Skin epidermis (tissue), 12 donors: ENCODE measurements around the gene SPN.
A peak's percentile ranks its signal among the peaks of the same experiment; 100 is the strongest.
"Not testable (repeated sequence)": the region's sequence is repeated elsewhere in the genome, so short reads cannot be mapped to it uniquely, and the experiment has no call there.

Source experiments
- H3K27ac ChIP-seq, 21 experiments: fragments of 200-600 bp; sonication (generic) in 11 of 21; one replicate each; pipeline ENCODE4 v1.5.0; 2020; ENCODE audit warnings: mild to moderate bottlenecking in 3 of 21, inconsistent platforms in 2 of 21, moderate library complexity in 2 of 21
- H3K4me3 ChIP-seq, 7 experiments: fragments of 200-600 bp; sonication (generic) in 2 of 7; one replicate each; pipeline ENCODE4 v1.5.0; 2020; ENCODE audit warnings: inconsistent platforms in 2 of 7, mild to moderate bottlenecking in 2 of 7, moderate library complexity in 1 of 7

Gene SPN

DNA sequence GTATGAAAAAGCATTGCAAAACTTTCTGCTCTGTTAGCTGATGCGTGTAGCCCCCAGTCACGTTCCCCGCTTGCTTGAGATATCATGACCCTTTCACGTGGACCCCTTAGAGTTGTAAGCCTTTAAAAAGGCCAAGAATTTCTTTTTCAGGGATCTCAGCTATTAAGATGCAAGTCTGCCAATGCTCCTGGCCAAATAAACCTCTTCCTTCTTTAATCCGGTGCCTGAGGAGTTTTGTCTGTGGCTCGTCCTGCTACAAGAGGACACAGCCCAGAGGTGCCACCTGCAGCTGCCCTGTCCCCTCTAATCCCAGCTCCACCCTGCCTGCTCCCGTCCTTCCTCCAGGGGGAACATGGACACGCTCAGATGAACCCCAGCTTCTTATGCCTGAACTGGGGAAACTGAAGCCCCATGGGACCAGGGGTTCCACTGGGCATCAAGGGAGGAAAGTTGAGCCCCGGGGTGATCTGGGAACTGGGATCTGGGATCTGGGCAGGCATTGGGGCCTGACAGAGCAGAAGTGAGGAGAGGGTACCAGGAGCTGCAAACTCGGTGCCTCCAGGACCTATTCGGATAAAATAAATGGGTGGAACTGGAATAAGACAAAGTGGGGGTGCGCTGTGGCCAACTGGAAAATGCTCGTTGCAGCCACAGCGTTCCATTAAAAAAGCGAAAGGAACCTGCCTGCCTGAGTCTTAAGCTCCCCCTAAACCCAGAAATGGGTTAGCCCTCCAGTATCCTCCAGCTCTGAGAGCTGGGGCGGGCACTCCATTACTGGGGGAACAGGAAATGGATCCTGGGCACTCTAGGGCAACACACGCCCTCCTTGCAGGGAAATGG, 35.7 kb downstream of the SPN start:
- Histone ChIP-seq H3K4me3 (no peak overlapping the region), H3K27ac (no peak overlapping the region)

DNA sequence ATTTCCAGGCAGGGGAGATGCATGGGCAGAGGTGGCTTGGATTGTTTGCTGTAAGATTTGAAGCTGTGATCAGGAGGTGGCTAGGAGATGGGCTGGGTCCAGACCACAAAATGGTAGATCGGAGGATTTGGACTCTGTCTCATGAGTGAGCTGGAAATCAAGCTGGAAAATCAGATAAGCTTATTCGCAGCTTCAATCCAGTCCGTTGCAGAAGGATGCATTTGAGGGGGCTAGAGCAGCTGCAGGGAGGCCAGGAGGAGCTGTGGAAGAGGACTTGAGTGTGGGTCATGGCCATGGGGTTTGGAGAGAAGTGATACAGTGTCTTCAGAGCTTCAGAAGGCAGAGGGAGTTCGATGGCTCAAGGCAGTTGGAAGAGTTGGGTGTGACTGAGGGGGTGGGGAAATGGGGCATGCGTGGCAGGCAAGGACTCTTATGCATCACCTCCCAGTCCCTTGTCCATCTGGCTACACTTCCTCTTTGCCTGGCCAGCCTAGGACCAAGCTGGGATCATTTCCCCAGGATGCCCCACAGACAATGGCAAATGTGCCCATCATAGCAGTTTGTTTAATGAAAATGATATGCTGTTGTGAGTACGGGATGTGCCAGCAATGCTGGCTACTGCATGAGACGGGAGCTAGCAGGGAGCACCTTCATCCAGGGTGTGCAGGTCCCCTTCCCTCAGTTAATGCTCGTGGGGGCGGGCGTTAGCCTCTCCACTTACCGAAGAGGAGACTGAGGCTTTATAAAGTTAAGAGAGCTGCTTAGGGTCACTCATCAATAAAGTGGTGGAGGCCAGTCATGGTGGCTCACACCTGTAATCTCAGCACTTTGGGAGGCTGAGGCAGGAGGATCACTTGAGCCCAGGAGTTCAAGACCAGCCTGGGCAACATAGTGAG, 36.5 kb downstream of the SPN start:
- no peak overlapping the region for H3K27ac ChIP-seq
- no peak overlapping the region for H3K4me3 ChIP-seq

DNA sequence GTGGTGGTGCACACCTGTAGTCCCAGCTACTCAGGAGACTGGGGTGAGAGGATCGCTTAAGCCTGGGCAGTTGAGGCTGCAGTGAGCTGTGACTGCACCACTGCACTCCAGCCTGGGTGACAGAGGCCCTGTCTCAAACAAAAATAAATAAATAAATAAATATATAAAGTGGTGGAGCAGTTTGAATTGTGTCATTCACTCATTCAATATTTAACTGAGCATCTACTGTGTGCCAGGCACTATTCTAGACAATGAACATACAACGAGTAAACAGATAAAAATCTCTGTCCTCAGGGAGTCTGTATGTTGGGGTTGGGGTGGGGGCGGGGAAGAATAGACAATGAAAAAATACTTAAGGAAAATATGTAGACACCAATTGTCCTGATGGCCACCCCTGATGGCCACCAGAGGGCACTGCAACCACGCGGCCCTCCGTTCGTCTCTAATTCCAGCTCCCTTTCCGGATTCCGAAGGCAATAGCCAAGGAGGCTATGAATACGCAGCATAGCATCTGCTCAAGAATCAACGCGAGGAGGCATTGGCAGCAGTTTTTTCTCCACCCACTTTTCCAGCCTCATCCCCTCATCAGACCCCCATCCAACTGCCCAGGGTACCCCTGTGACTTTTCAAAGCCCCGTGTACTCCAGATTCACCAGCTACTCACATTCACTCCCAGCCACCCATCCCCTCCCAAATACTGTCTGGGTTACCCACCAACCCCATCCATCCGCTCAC, 37.4 kb downstream of the SPN start:
- no peak overlapping the region for H3K27ac ChIP-seq
- no peak overlapping the region for H3K4me3 ChIP-seq

DNA sequence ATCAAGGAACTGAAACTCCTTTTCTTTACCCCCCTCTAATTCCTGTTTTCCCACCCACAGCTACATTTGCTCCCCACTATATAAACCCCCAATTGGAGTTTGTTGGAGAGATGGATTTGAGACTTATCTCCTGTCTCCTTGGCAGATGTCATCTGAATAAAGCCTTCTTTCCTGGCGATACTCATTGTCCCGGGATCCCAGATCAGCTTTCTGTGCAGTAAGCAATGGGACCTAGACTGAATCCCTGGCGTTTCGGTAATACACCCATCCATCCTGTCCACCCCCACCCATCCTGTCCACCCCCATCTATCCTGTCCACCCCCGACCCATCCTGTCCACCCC, 38.1 kb downstream of the SPN start:
- H3K4me3 ChIP-seq = no peak overlapping the region
- peak overlapping the region in 5 of 21 experiments; percentile 34 to 78 (median 63) for H3K27ac ChIP-seq

DNA sequence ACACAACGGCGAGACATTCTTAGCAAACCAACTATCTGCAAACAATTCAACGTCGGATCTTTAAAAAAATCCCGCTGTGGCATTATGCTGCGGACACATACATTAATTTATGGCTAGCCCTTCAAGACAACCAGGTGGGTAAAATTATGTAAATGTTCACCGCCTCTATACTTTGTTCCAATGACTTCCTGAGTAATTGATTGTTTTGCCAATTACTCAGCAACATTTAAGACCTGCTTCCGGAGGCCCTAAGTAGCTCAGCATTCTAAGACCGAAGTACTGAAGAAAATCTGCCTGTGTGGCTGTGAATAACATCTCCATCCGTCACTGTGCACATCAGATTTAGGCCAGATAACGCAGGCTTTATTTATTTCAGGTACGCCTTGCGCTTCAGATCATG, 39.2 kb downstream of the SPN start:
- Histone ChIP-seq H3K4me3 (no peak overlapping the region), H3K27ac (peak overlapping the region in 9 of 21 experiments; percentile 8 to 78 (median 51))

DNA sequence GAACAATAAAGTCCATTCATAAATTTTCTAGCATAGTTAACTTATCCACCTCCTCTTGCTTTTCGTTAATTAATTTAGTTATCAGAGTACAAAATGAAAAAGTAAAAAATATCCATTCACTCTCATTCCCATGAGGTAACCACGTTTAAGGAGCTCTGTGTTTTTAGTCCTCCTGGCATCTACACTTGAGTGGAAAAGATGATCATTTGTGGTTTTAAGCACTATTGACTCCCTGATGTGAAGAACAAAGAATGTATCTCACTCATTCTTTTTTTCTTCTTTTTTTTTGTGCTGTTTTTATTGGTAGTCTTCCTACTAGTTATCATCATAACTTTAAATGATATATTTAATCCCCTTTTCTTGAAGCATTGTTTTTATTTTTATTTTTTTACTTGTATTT, 42.0 kb downstream of the SPN start:
- Histone ChIP-seq H3K4me3 (no peak overlapping the region), H3K27ac (no peak overlapping the region)

DNA sequence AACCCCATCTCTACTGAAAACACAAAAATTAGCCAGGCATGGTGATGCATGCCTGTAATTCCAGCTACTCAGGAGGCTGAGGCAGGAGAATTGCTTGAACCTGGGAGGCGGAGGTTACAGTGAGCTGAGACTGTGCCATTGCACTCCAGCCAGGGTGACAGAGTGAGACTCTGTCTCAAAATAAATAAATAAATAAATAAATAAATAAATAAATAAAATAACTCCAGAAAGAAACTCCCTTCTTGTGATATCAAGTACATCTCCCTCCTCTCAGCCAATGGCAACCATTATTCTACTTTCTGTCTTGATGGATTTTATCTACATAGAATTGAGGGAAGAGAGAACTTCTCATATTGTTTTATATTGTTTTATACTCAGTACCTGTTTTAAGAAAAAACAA, 44.1 kb downstream of the SPN start:
- not testable (repeated sequence) for H3K4me3 ChIP-seq, H3K27ac ChIP-seq

DNA sequence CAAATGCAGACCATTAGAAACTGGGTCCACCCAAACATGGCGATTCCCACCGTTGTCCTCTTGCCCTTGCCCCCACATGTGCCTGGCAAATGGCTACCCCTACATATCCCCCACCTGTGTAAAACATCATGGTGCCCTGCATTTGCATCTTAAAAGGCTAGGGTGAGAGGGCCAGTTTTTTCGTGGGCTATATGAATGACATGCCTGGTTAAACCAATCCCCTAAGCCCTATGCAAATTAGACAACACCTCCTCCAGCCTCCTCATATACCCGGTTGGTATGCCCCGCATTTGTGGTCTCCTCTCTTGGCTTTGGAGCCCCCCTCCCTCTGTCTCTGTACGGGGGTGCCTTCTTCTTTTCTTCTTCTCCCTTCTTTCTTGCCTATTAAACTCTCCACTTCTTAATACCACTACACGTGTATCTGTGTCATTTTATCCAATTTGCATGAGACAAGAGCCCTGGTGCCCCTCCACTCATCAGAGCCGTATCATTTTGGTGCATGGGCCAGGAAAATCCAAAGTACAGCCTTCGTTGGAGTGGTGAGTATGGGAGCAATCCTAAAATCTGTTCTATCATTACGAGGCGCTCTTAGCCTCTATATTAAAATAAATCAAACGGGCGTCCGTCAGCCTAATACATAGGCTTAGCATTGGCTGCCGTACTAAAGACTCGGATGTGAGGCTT, 46.0 kb downstream of the SPN start:
- Histone ChIP-seq H3K4me3 (no peak overlapping the region), H3K27ac (no peak overlapping the region)

DNA sequence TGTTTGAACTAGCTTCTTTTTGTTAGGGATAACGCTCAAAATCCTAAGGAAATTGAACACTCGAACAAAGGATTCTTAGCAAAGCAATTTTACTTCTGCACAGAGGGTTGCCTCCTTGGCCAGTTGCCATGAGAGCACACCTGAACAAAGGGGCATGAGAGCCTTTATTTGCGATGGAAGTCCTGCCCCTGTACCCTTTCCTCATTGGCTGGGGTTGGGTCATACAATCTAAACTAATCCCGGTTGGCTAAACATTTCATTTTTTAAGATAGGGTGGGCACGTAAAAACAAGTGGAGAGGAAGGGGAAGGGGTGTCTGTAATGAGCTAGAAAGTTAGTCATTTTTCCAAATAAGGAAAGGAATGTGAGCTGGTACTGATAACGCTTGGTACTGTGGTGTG, 46.6 kb downstream of the SPN start:
- H3K4me3 ChIP-seq, H3K27ac ChIP-seq: not testable (repeated sequence)

DNA sequence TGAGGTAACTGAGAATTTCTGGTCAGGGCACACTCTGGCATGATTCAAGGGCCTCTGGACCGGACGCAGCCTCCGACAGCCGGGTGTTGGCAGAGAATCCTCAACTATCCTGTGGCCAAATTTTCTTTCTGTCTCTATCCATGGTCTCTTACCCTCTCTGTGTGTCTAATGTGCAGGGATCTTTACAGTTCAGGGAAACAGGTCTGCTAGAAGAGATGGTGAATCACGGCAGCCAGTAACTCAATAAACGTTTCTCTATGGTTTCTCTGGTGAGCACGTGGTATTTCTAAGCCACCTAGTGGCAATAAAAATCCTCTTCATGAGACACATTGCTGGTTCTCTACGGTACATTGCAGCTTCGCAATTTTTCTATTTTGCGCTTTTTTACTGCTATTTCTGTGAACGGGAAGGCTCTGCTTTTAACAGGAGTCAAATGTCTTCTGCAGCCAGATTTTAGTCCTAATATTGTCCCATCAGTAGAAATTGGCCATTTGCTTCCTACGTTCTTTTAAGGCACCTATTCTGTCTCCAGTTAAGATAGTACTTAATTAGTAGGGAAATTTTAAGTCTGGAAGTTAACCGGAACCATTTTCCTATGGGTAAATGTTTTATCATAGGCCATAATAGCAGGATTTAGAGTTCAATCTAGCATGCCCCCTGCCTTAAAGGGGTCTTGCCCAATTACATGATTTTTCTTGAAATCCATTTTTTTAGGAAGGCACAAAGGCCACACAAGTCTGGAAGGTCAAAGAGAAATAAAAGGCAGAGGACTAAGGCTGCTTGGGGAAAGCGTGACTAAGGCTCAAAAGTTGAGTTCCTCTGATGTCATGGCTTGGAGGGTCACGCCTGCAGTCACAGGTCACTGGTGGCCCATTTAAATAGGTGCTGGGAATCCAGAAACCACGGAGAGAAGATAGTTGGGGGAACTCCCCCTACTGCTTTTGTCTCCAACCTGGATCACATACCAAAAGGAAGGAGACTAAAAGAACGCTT, 47.5 kb downstream of the SPN start:
- no peak overlapping the region for H3K4me3 ChIP-seq
- H3K27ac ChIP-seq = no peak overlapping the region

DNA sequence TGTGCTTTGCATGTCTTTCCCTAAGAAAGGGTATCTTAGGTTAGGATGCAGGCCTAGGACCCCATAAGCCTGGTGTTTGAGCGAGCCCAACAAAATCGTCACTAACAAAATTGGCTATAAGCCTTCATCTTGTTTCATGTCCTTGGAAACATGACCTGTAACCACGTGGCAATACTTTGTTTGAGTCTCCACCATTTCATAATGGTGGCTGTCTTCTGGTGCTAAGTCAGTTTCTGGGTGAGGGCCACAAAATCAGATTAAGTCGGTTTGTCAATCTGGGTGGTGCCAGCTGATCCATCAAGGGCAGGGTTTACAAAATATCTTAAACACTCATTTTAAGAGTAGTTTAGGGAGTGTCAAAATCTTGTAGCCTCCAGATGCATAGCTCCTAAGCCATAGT, 49.8 kb downstream of the SPN start:
- no peak overlapping the region for H3K4me3 ChIP-seq
- H3K27ac ChIP-seq = no peak overlapping the region

DNA sequence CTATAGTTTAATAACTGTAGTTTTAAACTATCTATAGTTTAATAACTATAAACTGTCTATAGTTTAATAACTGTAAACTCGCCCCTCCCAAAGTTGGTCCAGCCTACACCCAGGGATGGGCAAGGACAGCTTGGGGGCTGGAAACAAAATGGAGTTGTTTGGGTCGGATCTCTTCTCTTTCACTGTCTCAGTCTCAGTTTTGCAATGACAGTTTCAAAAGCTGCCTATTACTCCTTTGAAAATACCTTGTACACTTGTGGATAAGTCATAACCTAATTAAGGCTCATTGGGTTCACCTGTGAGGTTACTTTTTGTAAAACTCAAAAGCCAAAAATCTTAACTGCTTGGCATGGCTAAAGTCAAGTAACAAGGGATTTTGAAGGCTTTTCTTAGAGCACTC, 51.3 kb downstream of the SPN start:
- Histone ChIP-seq H3K4me3 (no peak overlapping the region), H3K27ac (no peak overlapping the region)

DNA sequence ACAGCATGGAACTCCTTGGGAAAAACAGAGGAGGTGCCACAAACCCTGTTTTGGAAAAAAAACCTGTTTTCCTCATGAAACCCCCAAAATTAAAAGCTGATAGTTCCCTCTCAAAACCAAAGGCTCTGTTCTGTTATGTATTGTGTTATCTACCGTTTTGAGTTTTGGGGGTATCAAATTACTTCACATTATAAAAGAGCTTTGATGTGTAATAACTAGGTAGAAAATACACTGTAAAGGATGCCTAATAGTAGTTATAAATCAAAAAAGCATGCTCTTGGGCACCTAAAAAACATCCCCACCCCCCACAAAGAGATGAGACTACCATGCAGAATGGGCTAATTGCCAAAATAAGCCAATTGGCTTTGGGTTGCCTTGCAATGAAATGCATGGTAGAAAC, 51.9 kb downstream of the SPN start:
- Histone ChIP-seq H3K4me3 (no peak overlapping the region), H3K27ac (no peak overlapping the region)

DNA sequence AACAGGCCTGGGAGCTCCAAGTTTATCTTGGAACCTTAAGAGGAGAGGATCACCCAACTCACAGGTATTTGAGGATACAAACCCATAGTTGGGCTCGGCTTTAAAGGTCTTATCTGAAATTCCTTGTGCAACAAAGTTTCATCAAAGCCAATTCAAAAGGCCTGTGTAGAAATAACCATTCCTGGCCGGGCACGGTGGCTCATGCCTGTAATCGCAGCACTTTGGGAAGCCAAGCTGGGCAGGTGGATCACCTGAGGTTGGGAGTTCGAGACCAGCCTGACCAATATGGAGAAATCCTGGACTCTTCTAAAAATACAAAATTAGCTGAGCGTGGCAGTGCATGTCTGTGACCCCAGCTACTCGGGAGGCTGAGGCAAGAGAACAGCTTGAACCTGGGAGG, 54.1 kb downstream of the SPN start:
- Histone ChIP-seq H3K4me3 (no peak overlapping the region), H3K27ac (no peak overlapping the region)

DNA sequence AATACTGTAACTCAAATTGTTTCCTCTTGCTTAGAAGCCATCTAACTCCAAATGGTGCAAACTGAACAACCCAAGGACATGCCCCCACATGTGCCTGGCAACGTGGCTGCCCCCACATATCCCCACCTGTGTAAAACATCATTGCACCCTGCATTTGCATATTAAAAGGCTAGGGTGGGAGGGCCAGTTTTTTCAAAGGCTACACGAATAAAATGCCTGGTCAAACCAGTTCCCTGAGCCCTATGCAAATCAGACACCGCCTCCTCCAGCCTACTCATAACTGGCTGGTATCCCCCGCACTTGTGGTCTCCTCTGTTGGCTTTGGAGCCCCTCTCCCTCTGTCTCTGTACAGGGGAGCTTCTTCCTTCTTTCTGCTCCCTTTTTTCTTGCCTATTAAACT, 56.0 kb downstream of the SPN start:
- H3K4me3 ChIP-seq = no peak overlapping the region
- H3K27ac ChIP-seq = no peak overlapping the region
